Astrocyte of the spinal cord (primary cell): Measurements from ENCODE around the gene WDR27.

Source experiments
- DNase-seq: peaks from one replicate; pipeline ENCODE4 v3.0.0; 2011; ENCODE audit warnings: low read depth, low spot score
- H3K4me3 ChIP-seq: 2 replicates; pipeline ENCODE4 v1.5.1; 2011; ENCODE audit warnings: low read depth, mild to moderate bottlenecking, low read length, moderate library complexity
- in situ Hi-C: cut with HindIII; loops from 2 replicates; pipeline ENCODE4 v1.10.0; 2017; ENCODE audit warnings: low sequenced_read_pairs
- TF ChIP-seq, protein P1 (sequence below): IDR thresholded peaks from 2 replicates; pipeline ENCODE4 v1.5.1; 2012; ENCODE audit warnings: low read depth, mild to moderate bottlenecking, low read length, inconsistent platforms

Gene WDR27

DNA sequence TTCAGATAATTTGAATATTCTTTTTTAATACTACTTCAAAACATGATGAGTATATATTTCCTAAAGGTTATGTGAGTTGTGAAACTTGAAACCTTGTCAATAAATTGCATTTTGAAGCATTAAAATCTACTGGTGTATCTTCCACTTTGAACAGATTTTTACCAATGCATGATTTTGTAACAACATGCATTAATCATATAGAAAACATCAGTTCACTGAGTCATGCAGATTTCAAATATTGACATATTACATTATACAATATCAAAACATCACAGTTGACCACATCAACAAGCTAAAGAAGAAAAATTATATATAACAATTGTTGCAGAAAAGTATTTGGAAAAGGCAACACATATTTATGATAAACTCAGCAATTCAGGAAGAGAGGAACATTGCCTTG, 158.1 kb downstream of the WDR27 start:
- no peak for DNase-seq

DNA sequence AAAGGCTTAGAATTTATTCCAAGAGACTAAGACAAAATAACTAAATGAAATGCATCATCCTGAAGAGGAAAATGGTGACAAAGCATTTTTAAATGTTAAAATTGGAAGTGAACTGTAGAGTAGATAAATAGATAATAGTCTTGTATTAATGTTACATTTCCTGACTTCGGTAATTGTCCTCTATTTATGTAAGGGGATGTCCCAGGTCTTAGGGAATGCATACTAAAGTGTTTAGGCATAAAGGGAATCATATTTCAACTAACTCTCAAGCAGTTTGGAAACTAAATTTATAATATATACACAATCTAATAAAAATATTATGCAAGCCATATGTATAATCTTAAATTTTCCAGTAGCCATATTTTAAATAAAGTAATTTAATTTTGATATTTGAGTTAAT, 159.3 kb downstream of the WDR27 start:
- DNase-seq, result no peak
- no peak overlapping the region for H3K4me3 ChIP-seq
- in situ Hi-C loops, result no loop called here
- TF ChIP-seq, protein P1, sequence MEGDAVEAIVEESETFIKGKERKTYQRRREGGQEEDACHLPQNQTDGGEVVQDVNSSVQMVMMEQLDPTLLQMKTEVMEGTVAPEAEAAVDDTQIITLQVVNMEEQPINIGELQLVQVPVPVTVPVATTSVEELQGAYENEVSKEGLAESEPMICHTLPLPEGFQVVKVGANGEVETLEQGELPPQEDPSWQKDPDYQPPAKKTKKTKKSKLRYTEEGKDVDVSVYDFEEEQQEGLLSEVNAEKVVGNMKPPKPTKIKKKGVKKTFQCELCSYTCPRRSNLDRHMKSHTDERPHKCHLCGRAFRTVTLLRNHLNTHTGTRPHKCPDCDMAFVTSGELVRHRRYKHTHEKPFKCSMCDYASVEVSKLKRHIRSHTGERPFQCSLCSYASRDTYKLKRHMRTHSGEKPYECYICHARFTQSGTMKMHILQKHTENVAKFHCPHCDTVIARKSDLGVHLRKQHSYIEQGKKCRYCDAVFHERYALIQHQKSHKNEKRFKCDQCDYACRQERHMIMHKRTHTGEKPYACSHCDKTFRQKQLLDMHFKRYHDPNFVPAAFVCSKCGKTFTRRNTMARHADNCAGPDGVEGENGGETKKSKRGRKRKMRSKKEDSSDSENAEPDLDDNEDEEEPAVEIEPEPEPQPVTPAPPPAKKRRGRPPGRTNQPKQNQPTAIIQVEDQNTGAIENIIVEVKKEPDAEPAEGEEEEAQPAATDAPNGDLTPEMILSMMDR, result no peak

More for the DNA sequence above, 158.1 kb downstream of the WDR27 start:
- TF ChIP-seq, protein P1, result no peak
- no peak overlapping the region for H3K4me3 ChIP-seq
- in situ Hi-C loops, result no loop called here

DNA sequence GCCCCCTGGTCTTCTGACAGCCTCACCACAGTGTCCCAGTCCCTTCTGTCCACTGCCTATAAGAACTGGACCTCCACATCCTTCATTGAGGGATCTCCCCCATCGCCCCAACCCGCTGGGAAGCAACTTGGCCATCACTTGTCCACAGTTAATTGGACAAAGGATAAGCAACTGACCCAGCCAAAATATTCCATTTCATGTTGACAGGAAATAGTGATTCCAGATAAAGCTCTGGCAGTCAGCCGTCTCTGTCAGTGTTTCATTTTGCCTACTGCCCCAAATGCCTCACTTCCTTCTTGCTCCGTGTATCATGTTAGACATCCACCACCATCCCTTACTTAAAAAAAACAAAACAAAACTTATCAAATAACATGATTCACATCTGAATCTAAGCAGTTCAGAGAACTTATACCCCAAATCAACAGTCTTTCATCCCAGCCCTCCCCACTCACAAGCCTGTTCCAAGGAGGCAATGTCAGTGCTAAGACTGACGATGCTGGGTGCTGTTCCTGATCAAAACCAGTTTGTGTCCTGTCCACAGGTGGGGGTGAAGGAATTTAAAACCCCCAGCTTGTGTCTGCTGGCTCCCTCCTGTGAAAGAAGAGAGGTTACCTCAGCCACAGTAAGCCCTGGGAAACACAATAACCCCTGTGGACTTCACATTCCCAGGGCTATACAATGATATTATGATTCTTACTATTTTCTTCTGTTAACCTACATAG, 162.5 kb downstream of the WDR27 start:
- peak; percentile 44 for DNase-seq
- no peak overlapping the region for H3K4me3 ChIP-seq
- TF ChIP-seq, protein P1, result no peak
- in situ Hi-C loops, result no loop called here

DNA sequence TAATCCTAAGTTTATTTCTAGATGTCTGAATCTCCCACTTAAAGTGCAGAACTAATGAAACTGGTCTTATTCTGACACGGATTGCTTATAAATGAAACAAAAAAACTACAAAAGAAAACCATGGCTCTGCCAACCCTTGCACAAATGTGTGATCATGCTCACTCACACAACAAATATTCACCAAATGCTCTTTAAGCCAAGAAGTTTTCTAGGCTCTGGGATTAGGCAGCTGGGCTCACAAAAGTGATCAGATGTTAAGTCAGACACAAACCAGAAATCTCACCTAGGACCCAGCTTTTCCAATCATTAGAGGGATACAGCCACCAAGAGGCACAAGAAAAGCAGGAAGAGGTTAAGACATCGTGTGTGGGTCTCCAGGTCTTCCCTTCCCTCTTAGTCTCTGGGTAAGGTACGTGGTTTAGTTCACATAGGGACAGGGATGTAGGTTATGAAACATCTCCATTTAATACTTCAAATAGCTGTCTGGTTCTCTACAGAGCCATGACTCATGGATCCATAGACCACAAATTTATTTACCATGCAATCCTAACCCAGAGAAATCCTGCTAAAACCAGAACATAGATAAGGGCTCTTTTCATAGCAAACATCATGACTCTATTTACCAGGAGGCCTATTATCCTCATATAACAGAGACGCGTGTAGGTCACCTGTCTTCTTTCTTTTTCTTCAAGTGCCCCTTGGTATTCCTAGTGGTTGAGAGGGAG, 165.2 kb downstream of the WDR27 start:
- TF ChIP-seq, protein P1, result no peak
- DNase-seq, result peak; percentile 88
- no peak overlapping the region for H3K4me3 ChIP-seq
- in situ Hi-C loops, result no loop called here

DNA sequence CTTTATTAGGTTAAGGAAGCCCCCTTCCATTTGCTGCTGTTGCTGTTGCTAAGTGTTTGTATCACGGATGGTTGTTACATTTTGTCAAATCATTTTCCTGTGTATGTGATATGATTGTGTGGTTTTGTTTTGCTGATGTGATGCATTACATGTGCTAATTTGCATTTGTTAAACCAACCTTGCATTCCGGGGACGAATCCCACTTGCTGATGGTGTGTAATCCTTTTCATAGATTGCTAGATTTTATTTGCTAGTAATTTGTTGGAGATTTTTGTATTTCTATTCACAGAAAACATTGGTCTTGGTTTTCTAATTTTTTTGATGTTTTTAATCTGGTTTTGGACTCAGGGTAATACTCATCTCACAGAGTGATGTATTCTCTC, 167.8 kb downstream of the WDR27 start:
- in situ Hi-C loops, result no loop called here
- no peak overlapping the region for H3K4me3 ChIP-seq
- TF ChIP-seq, protein P1, result no peak
- no peak for DNase-seq

DNA sequence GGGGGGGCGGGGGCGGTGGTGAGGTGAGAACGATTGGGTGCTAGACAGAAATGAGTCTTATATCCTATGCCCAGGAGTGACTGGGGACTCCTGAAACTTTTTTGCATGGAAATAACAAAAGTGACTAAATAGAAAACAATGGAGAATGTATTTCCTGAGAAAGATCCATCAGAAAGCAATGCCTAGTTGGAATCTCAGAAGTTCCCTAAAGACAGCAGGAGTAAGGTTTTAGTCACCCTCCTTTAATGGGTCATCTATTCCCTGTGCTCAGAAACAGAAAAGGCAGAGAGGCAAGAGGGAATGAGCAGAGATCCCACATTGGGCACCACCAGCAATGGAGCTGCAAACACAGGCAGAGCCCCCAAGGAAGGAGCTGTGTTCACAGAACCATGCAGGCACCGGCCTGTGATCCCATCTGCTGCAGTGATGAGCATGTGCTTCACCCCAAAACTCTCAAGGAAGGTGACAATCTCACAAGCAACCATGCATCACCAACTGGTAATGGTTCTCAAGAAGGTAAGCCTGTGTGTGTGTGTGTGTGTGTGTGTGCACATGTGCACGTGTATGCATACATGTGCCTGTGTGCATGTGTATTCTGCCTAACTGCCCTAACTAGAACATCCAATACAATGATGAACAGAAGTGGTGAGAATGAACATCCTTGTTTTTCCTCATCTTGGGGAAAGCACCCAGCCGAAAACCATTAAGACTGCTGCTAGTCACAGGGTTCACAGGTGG, 168.4 kb downstream of the WDR27 start:
- DNase-seq, result no peak
- no peak overlapping the region for H3K4me3 ChIP-seq
- in situ Hi-C loops, result no loop called here
- TF ChIP-seq, protein P1, result no peak
